ENCODE results near the gene MYO9B.
A peak's percentile ranks its signal among the peaks of the same experiment; 100 is the strongest.
"Not testable (repeated sequence)": the region's sequence is repeated elsewhere in the genome, so short reads cannot be mapped to it uniquely, and the experiment has no call there.

Gene MYO9B

GRCh38 chr19:17090583-17090982 is 15.0 kb downstream of the MYO9B start:
- Histone ChIP-seq H3K9me3 (ENCODE audit: control extremely low read depth in 1 of 5, control insufficient read depth in 4 of 5, insufficient read depth in 2 of 5, low read depth in 1 of 5, low read length in 4 of 5) (no peaks in the 10 kb centered on the region), H3K27ac (ENCODE audit: insufficient read depth in 1 of 2, low read depth in 1 of 2, low read length in 2 of 2, poor library complexity in 1 of 2, severe bottlenecking in 2 of 2) (peak overlapping the region; percentile 51 to 58), H3K36me3 (ENCODE audit: control insufficient read depth in 4 of 4, insufficient read depth in 4 of 4, low read length in 3 of 4) (peaks cover 5 to 29% (median 18%) of the 10 kb centered on the region in 4 experiments), H3K27me3 (replicated peaks in 2 of 5; ENCODE audit: control insufficient read depth in 4 of 5, insufficient read depth in 5 of 5, low read length in 4 of 5) (no peaks in the 10 kb centered on the region), H3K4me3 (ENCODE audit: control insufficient read depth in 1 of 7, extremely low read depth in 1 of 7, insufficient read depth in 4 of 7, low read depth in 2 of 7, low read length in 6 of 7) (peak overlapping the region in 2 of 7 experiments; percentile 7 to 27), H3K4me1 (ENCODE audit: control extremely low read depth in 1 of 4, control insufficient read depth in 4 of 4, insufficient read depth in 4 of 4, low read length in 3 of 4) (peaks cover 10 to 47% (median 34%) of the 10 kb centered on the region in 4 experiments)
- CTCF ChIA-PET = interaction anchor here (1.1 to 2.2 kb wide), 6 partner anchors 14 to 22 kb away, joined by 3 to 12 read pairs (median 6); partner anchors contain the start of gene MYO9B
- POLR2A ChIA-PET = interaction anchor here (0.6 to 1.2 kb wide), 2 partner anchors 17 to 132 kb away, joined by 3 to 4 read pairs; no protein-coding TSS in a partner anchor
- peak; percentile 63 to 95 (median 94) for DNase-seq
- WGBS (ENCODE audit: insufficient coverage) = 39% methylated on average over 6 of the region's 9 CpGs

GRCh38 chr19:17091758-17092333 is 16.3 kb downstream of the MYO9B start:
- H3K27ac ChIP-seq (ENCODE audit: insufficient read depth in 1 of 2, low read depth in 1 of 2, low read length in 2 of 2, poor library complexity in 1 of 2, severe bottlenecking in 2 of 2) = peak overlapping the region; percentile 8 to 43

GRCh38 chr19:17092696-17093095 is 17.1 kb downstream of the MYO9B start:
- no peaks in the 10 kb centered on the region for H3K9me3 ChIP-seq (ENCODE audit: control extremely low read depth in 1 of 5, control insufficient read depth in 4 of 5, insufficient read depth in 2 of 5, low read depth in 1 of 5, low read length in 4 of 5)
- peaks cover 2 to 15% (median 5%) of the 10 kb centered on the region in 4 experiments for H3K36me3 ChIP-seq (ENCODE audit: control insufficient read depth in 4 of 4, insufficient read depth in 4 of 4, low read length in 3 of 4)
- ChIA-PET POLR2A (no interaction called here), CTCF (interaction anchor here (0.8 to 1.6 kb wide), 2 partner anchors 12 to 19 kb away, joined by 3 to 4 read pairs; no protein-coding TSS in a partner anchor)
- no peak overlapping the region for H3K4me3 ChIP-seq (ENCODE audit: control insufficient read depth in 1 of 7, extremely low read depth in 1 of 7, insufficient read depth in 4 of 7, low read depth in 2 of 7, low read length in 6 of 7)
- no peak for DNase-seq
- WGBS (ENCODE audit: insufficient coverage) = 100% methylated on average over 1 of the region's 2 CpGs
- H3K27ac ChIP-seq (ENCODE audit: insufficient read depth in 1 of 2, low read depth in 1 of 2, low read length in 2 of 2, poor library complexity in 1 of 2, severe bottlenecking in 2 of 2) = no peak overlapping the region
- peaks cover 10 to 55% (median 38%) of the 10 kb centered on the region in 4 experiments for H3K4me1 ChIP-seq (ENCODE audit: control extremely low read depth in 1 of 4, control insufficient read depth in 4 of 4, insufficient read depth in 4 of 4, low read length in 3 of 4)
- H3K27me3 ChIP-seq (replicated peaks in 2 of 5; ENCODE audit: control insufficient read depth in 4 of 5, insufficient read depth in 5 of 5, low read length in 4 of 5) = no peaks in the 10 kb centered on the region

More at GRCh38 chr19:17091758-17092333, 16.3 kb downstream of the MYO9B start:
- DNase-seq = peak; percentile 38 to 85 (median 72)
- Histone ChIP-seq H3K36me3 (ENCODE audit: control insufficient read depth in 4 of 4, insufficient read depth in 4 of 4, low read length in 3 of 4) (peaks cover 5 to 21% (median 8%) of the 10 kb centered on the region in 4 experiments), H3K4me3 (ENCODE audit: control insufficient read depth in 1 of 7, extremely low read depth in 1 of 7, insufficient read depth in 4 of 7, low read depth in 2 of 7, low read length in 6 of 7) (peak overlapping the region in 2 of 7 experiments; percentile 36 to 62), H3K9me3 (ENCODE audit: control extremely low read depth in 1 of 5, control insufficient read depth in 4 of 5, insufficient read depth in 2 of 5, low read depth in 1 of 5, low read length in 4 of 5) (no peaks in the 10 kb centered on the region), H3K4me1 (ENCODE audit: control extremely low read depth in 1 of 4, control insufficient read depth in 4 of 4, insufficient read depth in 4 of 4, low read length in 3 of 4) (peaks cover 10 to 47% (median 34%) of the 10 kb centered on the region in 4 experiments), H3K27me3 (replicated peaks in 2 of 5; ENCODE audit: control insufficient read depth in 4 of 5, insufficient read depth in 5 of 5, low read length in 4 of 5) (no peaks in the 10 kb centered on the region)
- WGBS (ENCODE audit: insufficient coverage) = 36% methylated on average over 13 of the region's 15 CpGs
- ChIA-PET POLR2A (interaction anchor here (0.9 to 1.6 kb wide), 4 partner anchors 16 to 34 kb away, joined by 3 to 6 read pairs (median 4); no protein-coding TSS in a partner anchor), CTCF (interaction anchor here (0.8 to 2.2 kb wide), 7 partner anchors 14 to 34 kb away, joined by 3 to 12 read pairs (median 5); no protein-coding TSS in a partner anchor)

- Histone ChIP-seq H3K36me3 (ENCODE audit: control insufficient read depth in 4 of 4, insufficient read depth in 4 of 4, low read length in 3 of 4) (peaks cover 2 to 21% (median 7%) of the 10 kb centered on the region in 4 experiments), H3K4me1 (ENCODE audit: control extremely low read depth in 1 of 4, control insufficient read depth in 4 of 4, insufficient read depth in 4 of 4, low read length in 3 of 4) (peaks cover 4 to 42% (median 31%) of the 10 kb centered on the region in 4 experiments)
- CTCF ChIA-PET = interaction anchor here (1.2 kb wide), 1 partner anchor 26 kb away, joined by 4 read pairs; no protein-coding TSS in a partner anchor
- not testable (repeated sequence) for H3K27ac ChIP-seq (ENCODE audit: insufficient read depth in 1 of 2, low read depth in 1 of 2, low read length in 2 of 2, poor library complexity in 1 of 2, severe bottlenecking in 2 of 2); H3K9me3 ChIP-seq (ENCODE audit: control extremely low read depth in 1 of 5, control insufficient read depth in 4 of 5, insufficient read depth in 2 of 5, low read depth in 1 of 5, low read length in 4 of 5); H3K4me3 ChIP-seq (ENCODE audit: control insufficient read depth in 1 of 7, extremely low read depth in 1 of 7, insufficient read depth in 4 of 7, low read depth in 2 of 7, low read length in 6 of 7); DNase-seq; H3K27me3 ChIP-seq (replicated peaks in 2 of 5; ENCODE audit: control insufficient read depth in 4 of 5, insufficient read depth in 5 of 5, low read length in 4 of 5)
- POLR2A ChIA-PET = interaction anchor here (1.0 kb wide), 1 partner anchor 15 kb away, joined by 4 read pairs; no protein-coding TSS in a partner anchor
- 100% methylated on average over 3 of the region's 3 CpGs for WGBS (ENCODE audit: insufficient coverage)
These were observed 19.1 kb downstream of the MYO9B start for GRCh38 chr19:17094694-17095093.

GRCh38 chr19:17095141-17095919 is 19.8 kb downstream of the MYO9B start:
- ChIA-PET POLR2A (no interaction called here), CTCF (interaction anchor here (1.2 kb wide), 1 partner anchor 27 kb away, joined by 4 read pairs; no protein-coding TSS in a partner anchor)
- no peak for DNase-seq
- Histone ChIP-seq H3K4me1 (ENCODE audit: control extremely low read depth in 1 of 4, control insufficient read depth in 4 of 4, insufficient read depth in 4 of 4, low read length in 3 of 4) (peaks cover 2 to 35% (median 25%) of the 10 kb centered on the region in 4 experiments), H3K36me3 (ENCODE audit: control insufficient read depth in 4 of 4, insufficient read depth in 4 of 4, low read length in 3 of 4) (peaks cover 2 to 21% (median 7%) of the 10 kb centered on the region in 4 experiments), H3K27me3 (replicated peaks in 2 of 5; ENCODE audit: control insufficient read depth in 4 of 5, insufficient read depth in 5 of 5, low read length in 4 of 5) (no peaks in the 10 kb centered on the region), H3K9me3 (ENCODE audit: control extremely low read depth in 1 of 5, control insufficient read depth in 4 of 5, insufficient read depth in 2 of 5, low read depth in 1 of 5, low read length in 4 of 5) (no peaks in the 10 kb centered on the region), H3K4me3 (ENCODE audit: control insufficient read depth in 1 of 7, extremely low read depth in 1 of 7, insufficient read depth in 4 of 7, low read depth in 2 of 7, low read length in 6 of 7) (no peak overlapping the region), H3K27ac (ENCODE audit: insufficient read depth in 1 of 2, low read depth in 1 of 2, low read length in 2 of 2, poor library complexity in 1 of 2, severe bottlenecking in 2 of 2) (no peak overlapping the region)
- WGBS (ENCODE audit: insufficient coverage) = 98% methylated on average over 19 of the region's 23 CpGs

GRCh38 chr19:17097593-17098126 is 22.1 kb downstream of the MYO9B start:
- peaks cover 6 to 41% (median 21%) of the 10 kb centered on the region in 4 experiments for H3K36me3 ChIP-seq (ENCODE audit: control insufficient read depth in 4 of 4, insufficient read depth in 4 of 4, low read length in 3 of 4)

More at GRCh38 chr19:17097593-17098126, 22.1 kb downstream of the MYO9B start:
- no peaks in the 10 kb centered on the region for H3K27me3 ChIP-seq (replicated peaks in 2 of 5; ENCODE audit: control insufficient read depth in 4 of 5, insufficient read depth in 5 of 5, low read length in 4 of 5)
- peak overlapping the region in 1 of 2 experiments; percentile 43 for H3K27ac ChIP-seq (ENCODE audit: insufficient read depth in 1 of 2, low read depth in 1 of 2, low read length in 2 of 2, poor library complexity in 1 of 2, severe bottlenecking in 2 of 2)
- WGBS (ENCODE audit: insufficient coverage) = 91% methylated on average over 5 of the region's 8 CpGs
- DNase-seq = no peak
- ChIA-PET CTCF (interaction anchor here (0.6 to 1.3 kb wide), 3 partner anchors 10 to 196 kb away, joined by 3 read pairs; no protein-coding TSS in a partner anchor), POLR2A (no interaction called here)
- peaks cover 0 to 17% (median 11%) of the 10 kb centered on the region in 4 experiments for H3K4me1 ChIP-seq (ENCODE audit: control extremely low read depth in 1 of 4, control insufficient read depth in 4 of 4, insufficient read depth in 4 of 4, low read length in 3 of 4)
- H3K9me3 ChIP-seq (ENCODE audit: control extremely low read depth in 1 of 5, control insufficient read depth in 4 of 5, insufficient read depth in 2 of 5, low read depth in 1 of 5, low read length in 4 of 5) = peaks cover 0 to 3% (median 0%) of the 10 kb centered on the region in 5 experiments
- H3K4me3 ChIP-seq (ENCODE audit: control insufficient read depth in 1 of 7, extremely low read depth in 1 of 7, insufficient read depth in 4 of 7, low read depth in 2 of 7, low read length in 6 of 7) = no peak overlapping the region
